ENCODE measurements around the gene PPDPF.
"Not testable (repeated sequence)": the region's sequence is repeated elsewhere in the genome, so short reads cannot be mapped to it uniquely, and the experiment has no call there.

PPDPF gene

GRCh38 chr20:63520504-63520933 lies at the start of gene PPDPF:
Gene PPDPF (plus strand): TSS chr20:63520765. CDS start chr20:63521309, 544 bp downstream.
- DNase-seq (ENCODE audit: low read depth) = peak; percentile 80

DNA sequence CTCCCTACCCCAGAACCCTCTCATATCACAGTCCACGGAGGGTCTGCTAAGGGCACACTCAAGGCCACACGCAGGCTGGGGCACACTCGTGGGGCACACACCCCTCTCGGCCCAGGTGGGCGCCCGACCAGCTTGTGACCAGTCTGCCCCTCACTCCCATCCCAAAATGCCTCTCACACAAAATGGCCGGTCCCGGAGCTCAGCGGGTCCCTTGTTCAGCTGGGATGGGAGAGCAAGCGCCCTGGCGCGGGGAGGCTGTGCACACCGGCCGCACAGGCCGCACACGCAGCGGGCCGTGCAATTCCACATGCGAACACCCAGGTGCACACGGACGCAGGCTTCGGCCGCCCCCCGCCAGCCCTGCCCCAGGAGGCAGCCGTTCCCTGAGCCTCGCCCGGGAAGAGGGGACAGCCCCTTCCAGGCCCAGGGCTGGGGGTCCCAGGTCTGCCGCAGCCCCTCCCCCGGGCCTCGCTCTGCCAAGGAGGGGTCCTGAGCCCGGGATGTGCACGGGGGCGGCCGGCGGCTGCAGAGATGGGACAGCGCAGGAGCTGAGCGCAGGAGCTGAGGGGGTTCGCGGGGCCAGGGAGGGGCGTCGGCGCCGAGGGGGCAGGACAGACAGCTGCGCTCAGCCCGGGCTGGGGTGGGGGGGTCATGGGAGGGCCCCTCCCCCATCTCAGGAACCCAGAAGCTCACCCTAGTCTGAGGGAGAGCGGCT lies 49.4 kb upstream of the PPDPF start:
- DNase-seq (ENCODE audit: low read depth) = no peak

- no peak for DNase-seq (ENCODE audit: low read depth)
Observed at GRCh38 chr20:63471717-63471980, 48.9 kb upstream of the PPDPF start.

- DNase-seq (ENCODE audit: low read depth) = no peak
Observed at GRCh38 chr20:63471981-63472831, 48.4 kb upstream of the PPDPF start, which contains the start of gene KCNQ2. Gene KCNQ2 (minus strand): TSS chr20:63472655. CDS start chr20:63472463, 192 bp downstream.

DNA sequence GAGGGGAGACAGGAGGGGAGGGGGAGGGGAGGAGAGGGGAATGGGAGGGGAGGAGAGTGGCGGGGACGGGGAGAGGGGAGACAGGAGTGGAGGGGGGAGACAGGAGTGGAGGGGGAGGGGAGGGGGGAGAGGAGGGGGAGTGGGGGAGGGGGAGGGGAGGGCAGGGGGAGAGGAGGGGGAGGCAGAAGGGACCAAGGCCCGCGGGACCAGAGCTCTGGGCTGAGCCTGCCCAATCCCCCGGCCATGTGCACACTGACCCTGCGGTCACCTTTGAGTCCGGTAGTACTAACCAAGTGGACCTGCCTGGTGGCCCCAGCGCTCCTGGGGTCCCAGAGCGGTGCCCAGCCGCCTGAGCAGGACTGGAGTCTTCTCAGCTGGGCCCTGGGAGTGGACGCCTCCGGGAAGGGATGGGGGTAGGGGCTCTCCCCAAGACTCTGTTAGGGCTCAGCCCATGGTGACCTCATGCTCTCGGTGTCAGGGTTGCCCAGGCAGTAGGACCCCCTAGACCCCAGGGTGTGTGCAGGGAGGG lies 47.6 kb upstream of the PPDPF start:
- DNase-seq (ENCODE audit: low read depth) = no peak

- DNase-seq (ENCODE audit: low read depth) = no peak
Observed at GRCh38 chr20:63473555-63474449, 46.8 kb upstream of the PPDPF start.

GRCh38 chr20:63475209-63475608 lies 45.4 kb upstream of the PPDPF start:
- no peak for DNase-seq (ENCODE audit: low read depth)

DNA sequence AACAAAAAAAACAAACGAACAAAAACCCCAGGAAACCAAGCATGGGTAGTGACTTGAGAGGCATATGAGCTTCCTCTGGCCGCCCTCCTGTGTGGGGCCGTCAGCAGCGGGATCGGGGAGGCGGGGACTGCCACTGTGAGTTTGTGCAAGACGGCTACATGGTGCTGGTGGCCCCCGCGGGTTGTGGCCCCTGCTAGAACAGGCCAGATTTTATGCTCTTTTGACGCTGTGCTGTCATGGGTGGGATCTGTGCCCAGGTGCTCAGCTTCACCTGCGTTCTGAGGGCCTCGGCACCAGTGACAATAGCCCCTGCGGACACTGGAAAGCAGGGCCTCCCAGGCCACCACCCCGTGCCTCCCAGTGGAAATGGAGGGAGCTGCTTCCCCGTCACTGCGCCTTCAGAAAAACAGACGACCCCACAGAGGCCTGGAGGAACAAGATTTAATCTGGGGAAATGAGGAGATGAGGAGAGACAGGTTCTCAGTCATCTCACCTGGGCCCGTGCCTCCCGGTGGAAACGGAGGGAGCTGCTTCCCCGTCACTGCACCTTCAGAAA lies 43.4 kb upstream of the PPDPF start:
- no peak for DNase-seq (ENCODE audit: low read depth)

GRCh38 chr20:63477944-63478343 lies 42.6 kb upstream of the PPDPF start:
- no peak for DNase-seq (ENCODE audit: low read depth)

- no peak for DNase-seq (ENCODE audit: low read depth)
Observed at GRCh38 chr20:63478346-63479302, 41.9 kb upstream of the PPDPF start.

DNA sequence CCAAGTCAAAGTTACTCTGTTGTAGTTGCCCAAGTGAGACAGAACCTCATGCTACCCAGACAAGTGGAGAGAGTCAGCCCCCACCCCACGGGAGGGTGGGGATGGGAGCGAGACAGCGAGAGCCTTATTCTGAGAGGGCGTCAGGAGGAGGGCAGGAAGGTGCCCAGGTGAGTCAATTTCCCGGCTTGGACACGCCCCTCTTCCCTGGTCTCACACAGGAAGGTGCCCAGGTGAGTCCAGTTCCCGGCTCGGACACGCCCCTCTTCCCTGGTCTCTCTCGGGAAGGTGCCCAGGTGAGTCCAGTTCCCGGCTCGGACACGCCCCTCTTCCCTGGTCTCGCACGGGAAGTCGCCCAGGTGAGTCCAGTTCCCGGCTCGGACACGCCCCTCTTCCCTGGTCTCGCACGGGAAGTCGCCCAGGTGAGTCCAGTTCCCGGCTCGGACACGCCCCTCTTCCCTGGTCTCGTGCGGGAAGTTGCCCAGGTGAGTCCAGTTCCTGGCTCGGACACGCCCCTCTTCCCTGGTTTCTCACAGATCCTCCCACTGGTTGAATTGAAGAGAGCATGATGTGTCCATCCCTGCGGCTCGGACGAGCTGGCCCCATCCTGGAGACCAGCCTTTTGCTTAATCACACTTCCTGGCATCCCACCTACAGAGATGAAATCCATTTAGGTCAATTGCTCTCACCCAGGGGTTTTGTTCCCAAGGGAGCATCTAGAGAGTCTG lies 40.7 kb upstream of the PPDPF start:
- not testable (repeated sequence) for DNase-seq (ENCODE audit: low read depth)

GRCh38 chr20:63481503-63481902 lies 39.1 kb upstream of the PPDPF start:
- DNase-seq (ENCODE audit: low read depth) = no peak

- DNase-seq (ENCODE audit: low read depth) = no peak
Observed at GRCh38 chr20:63482021-63482587, 38.5 kb upstream of the PPDPF start.

GRCh38 chr20:63483834-63484233 lies 36.7 kb upstream of the PPDPF start:
- no peak for DNase-seq (ENCODE audit: low read depth)

- DNase-seq (ENCODE audit: low read depth) = no peak
Observed at GRCh38 chr20:63484236-63484635, 36.3 kb upstream of the PPDPF start.

DNA sequence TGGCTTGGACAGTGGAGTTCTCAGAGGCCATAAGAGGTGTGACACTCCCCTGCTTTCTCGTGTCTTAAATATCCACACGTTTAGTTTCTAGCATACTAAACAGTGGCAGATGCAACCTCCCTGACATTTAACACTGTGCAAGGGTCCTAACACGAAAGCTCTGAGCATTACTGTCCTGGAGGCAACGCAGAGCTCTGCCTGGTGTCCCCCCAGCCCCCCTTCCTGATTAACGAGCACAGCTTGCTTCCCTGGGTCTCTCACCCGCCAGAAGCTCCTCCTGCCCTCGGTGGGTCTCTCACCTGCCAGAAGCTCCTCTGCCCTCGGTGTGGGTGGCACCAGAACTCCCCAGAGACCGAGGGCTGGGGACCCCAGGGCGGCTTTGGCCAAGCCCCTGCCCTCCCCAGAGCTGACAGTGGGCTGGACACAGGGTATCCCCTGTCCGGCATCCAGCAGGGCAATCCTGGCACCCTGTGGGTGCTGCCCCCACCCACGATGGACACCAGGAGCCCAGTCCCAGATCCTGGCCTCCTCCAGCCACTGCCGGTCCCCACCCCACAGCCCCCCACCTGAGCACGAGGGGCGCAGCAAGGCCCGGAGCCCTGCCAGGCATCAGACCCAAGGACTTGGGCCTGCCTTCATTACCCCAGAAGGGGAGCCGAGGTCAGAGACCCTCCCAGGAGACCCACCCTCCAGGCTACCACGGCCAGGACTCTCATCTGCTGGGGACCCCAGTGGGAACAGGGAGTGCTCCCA lies 35.7 kb upstream of the PPDPF start:
- no peak for DNase-seq (ENCODE audit: low read depth)

DNA sequence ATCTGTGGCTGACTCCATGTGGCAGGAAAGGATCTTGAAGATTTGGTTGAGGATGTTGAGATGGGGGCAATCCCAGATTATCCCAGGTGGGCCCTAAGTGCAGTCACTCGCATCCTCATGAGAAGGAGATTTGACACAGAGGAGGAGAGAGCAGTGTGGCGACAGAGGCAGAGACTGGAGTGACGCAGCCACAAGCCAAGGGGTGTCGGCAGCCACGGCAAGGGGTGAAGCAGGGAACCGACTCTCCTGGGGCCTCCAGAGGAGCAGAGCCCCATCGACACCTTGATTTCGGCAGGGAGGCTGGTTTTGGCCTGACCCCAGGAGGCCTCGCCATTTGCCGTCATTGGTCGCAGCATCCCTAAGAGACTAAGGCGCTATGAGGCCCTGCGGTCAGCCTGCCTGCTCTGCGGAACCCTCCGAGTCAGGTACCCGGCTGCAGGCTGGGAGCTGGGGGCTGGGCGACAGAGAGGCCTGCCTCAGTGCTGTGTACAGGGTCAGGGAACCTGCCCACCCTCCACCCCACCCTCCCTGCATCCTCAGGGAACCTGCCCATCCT lies 34.2 kb upstream of the PPDPF start:
- DNase-seq (ENCODE audit: low read depth) = no peak

DNA sequence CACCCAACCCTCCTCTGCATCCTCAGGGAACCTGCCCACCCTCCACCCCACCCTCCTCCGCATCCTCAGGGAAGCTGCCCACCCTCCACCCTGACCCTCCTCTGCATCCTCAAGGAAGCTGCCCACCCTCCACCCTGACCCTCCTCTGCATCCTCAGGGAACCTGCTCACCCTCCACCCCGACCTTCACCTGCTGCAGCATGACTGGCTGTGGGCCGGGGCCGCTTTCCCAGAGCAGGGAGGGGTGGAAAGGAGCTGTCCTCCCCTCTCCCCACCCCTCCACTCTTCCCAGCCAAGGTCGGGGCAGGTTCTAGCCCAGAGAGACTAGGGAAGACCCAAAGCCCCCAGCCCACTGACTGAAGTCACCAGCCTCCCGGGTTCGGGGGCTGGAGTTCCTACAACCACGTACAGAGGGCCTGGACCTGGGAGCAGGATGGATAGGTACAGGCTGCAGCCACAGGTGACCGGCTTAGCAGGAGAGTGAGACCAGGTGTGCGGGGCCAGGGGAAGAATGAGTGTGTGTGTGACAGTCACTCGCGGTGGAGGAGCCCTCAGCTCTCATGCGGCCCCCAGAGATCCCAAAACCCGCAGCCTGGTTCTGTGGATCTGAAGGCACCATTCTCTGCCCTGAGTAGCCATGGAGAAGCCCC lies 33.3 kb upstream of the PPDPF start:
- no peak for DNase-seq (ENCODE audit: low read depth)

All from activated T-helper 1 cell treated with Interleukin-2 at 50 U/mL for 16 hours (primary cell).